Activated CD8-positive, alpha-beta T cell treated with anti-CD3 and anti-CD28 coated beads for 36 hours (primary cell): ENCODE measurements around the gene ELOVL6. TPM values are rescaled to one million over a fixed set of nuclear protein-coding genes. Genes with fewer than 3 reads are reported as not detected.

ENCODE experiments used
- ATAC-seq: fragments of 200-7000 bp; cut with Tn5 transposase; one replicate; pipeline ENCODE4 v1.10.0; 2021; ENCODE audit warnings: mild to moderate bottlenecking, moderate library complexity
- CTCF ChIA-PET: fragments of 350-600 bp; sonication (Branson Sonifier 250); formaldehyde crosslinking; loops from one replicate; lab custom pipeline; 2021; ENCODE audit warnings: antibody characterized with exemption; lab: Charles Lee
- POLR2A ChIA-PET: fragments of 350-600 bp; sonication (Branson Sonifier 250); formaldehyde crosslinking; loops from one replicate; lab custom pipeline; 2021; ENCODE audit warnings: antibody characterized with exemption; lab: Charles Lee
- DNase-seq: peaks from one replicate; pipeline ENCODE4 v3.0.0-alpha.2; 2020
- H3K27ac Mint-ChIP-seq: one replicate; pipeline ENCODE4 v1.8.0; 2021; ENCODE audit warnings: mild to moderate bottlenecking, mixed read lengths
- H3K27me3 Mint-ChIP-seq: one replicate; pipeline ENCODE4 v1.8.0; 2021; ENCODE audit warnings: mixed read lengths
- H3K36me3 Mint-ChIP-seq: one replicate; pipeline ENCODE4 v1.8.0; 2021; ENCODE audit warnings: low read depth, mixed read lengths
- H3K4me1 Mint-ChIP-seq: one replicate; pipeline ENCODE4 v1.8.0; 2021; ENCODE audit warnings: low read depth, mixed read lengths
- H3K4me3 Mint-ChIP-seq: one replicate; pipeline ENCODE4 v1.8.0; 2021; ENCODE audit warnings: mild to moderate bottlenecking, moderate library complexity, mixed read lengths
- H3K9me3 Mint-ChIP-seq: one replicate; pipeline ENCODE4 v1.8.0; 2021; ENCODE audit warnings: mixed read lengths
- intact Hi-C: fragments of 100-400 bp; cut with micrococcal nuclease; formaldehyde crosslinking; loops from one replicate; pipeline ENCODE4 v1.10.0; 2022
- total RNA-seq, 2 experiments: library from RNA; stranded (reverse); gene quantifications; one replicate each; pipeline ENCODE4 v1.2.3, GENCODE V29; 2021
- TF ChIP-seq, protein P1 (sequence below): fragments of 200-600 bp; IDR thresholded peaks from one replicate; pipeline ENCODE4 v1.8.0; 2022; ENCODE audit warnings: antibody characterized with exemption, mild to moderate bottlenecking

Gene ELOVL6
- total RNA-seq, 2 experiments from 2014 or later, result 4.7 to 7.7 TPM

DNA sequence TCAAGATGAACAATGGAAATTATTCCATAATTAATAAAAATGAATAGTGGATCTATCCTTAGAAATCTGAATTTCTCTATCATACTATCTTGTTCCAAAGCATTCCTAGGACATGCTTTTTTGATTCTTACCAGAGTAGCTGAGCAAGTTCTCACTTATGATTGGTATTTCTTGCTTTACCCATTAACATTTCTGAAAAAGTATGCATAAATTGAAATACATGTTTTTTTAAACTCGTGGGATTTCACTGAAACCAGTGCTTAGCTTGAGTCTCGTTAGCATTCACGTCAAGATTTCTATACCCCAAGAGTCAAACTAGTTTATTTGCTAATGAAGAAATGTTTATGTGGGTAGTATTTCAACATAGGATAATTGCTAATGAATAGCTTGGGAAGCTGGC lies 89.0 kb downstream of the ELOVL6 start:
- Mint-ChIP-seq H3K36me3 (no peaks in the 10 kb centered on the region), H3K27me3 (no peaks in the 10 kb centered on the region), H3K4me3 (no peak overlapping the region), H3K9me3 (no peaks in the 10 kb centered on the region), H3K4me1 (no peaks in the 10 kb centered on the region), H3K27ac (no peak overlapping the region)
- TF ChIP-seq, protein P1, sequence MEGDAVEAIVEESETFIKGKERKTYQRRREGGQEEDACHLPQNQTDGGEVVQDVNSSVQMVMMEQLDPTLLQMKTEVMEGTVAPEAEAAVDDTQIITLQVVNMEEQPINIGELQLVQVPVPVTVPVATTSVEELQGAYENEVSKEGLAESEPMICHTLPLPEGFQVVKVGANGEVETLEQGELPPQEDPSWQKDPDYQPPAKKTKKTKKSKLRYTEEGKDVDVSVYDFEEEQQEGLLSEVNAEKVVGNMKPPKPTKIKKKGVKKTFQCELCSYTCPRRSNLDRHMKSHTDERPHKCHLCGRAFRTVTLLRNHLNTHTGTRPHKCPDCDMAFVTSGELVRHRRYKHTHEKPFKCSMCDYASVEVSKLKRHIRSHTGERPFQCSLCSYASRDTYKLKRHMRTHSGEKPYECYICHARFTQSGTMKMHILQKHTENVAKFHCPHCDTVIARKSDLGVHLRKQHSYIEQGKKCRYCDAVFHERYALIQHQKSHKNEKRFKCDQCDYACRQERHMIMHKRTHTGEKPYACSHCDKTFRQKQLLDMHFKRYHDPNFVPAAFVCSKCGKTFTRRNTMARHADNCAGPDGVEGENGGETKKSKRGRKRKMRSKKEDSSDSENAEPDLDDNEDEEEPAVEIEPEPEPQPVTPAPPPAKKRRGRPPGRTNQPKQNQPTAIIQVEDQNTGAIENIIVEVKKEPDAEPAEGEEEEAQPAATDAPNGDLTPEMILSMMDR, result no peak
- POLR2A ChIA-PET, result no interaction called here
- CTCF ChIA-PET, result no interaction called here
- DNase-seq, result no peak
- ATAC-seq, result no peak
- intact Hi-C loops, result no loop called here

DNA sequence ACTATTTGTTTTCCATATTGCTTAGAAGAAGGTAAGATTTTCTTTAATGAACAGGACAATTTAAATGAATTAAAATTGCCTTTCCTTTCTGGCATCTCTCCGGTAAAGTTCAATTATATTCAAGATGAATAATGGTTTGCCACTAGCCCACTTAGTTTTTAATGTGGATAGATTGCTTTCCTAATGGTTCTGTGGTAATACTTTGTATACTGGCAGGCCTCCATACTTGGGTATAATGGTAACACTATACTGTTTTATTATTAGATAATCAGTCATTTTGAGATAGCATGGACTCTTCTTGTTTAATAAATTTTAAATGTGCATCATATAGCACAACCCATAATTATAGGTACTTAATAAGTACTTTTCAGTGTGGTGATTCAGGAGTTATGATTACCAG lies 89.5 kb downstream of the ELOVL6 start:
- POLR2A ChIA-PET, result no interaction called here
- peaks cover 1% of the 10 kb centered on the region for H3K36me3 Mint-ChIP-seq
- H3K27me3 Mint-ChIP-seq, result no peaks in the 10 kb centered on the region
- no peak overlapping the region for H3K4me3 Mint-ChIP-seq
- TF ChIP-seq, protein P1, result no peak
- H3K27ac Mint-ChIP-seq, result no peak overlapping the region
- intact Hi-C loops, result no loop called here
- DNase-seq (no peak), ATAC-seq (no peak)
- CTCF ChIA-PET, result no interaction called here
- H3K4me1 Mint-ChIP-seq, result no peaks in the 10 kb centered on the region
- no peaks in the 10 kb centered on the region for H3K9me3 Mint-ChIP-seq

DNA sequence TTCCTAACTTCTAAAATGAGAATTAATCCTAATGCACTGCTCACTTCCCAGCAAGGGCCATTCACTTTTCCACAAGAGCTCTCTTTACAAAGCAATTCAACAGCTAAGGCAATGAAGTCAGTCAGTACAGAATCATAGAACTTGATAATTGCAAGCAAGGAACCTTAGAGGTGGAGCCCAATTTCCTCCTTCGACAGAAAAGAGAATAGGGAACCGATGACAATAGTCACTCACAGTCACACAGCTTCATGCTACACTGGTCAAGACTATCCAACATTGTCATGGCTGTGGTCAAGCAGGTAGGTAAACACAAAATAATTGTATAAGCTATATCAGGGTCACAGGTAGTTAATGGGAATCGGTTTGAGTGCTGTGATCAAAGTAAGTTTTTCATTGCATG lies 90.0 kb downstream of the ELOVL6 start:
- no peaks in the 10 kb centered on the region for H3K27me3 Mint-ChIP-seq
- CTCF ChIA-PET, result no interaction called here
- intact Hi-C loops, result no loop called here

DNA sequence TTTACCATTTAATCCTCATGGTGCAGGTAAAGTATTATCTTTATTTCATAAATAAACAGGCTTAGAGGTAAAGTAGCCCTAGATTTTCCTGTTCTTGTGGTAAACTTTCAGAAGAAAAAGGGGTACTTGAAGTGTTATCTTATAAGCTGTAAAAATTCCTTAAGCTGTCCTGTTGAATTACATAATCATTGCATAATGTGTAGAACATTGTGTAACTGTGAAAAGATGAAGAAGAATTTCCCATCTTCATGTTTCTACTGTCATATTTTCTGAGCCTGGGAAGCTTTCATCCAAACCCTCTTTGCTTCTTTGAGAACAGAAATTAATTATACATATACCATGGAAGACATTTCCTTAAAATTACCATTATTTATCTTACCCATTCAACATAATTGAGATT lies 90.5 kb downstream of the ELOVL6 start:
- Mint-ChIP-seq H3K27ac (no peak overlapping the region), H3K9me3 (no peaks in the 10 kb centered on the region), H3K36me3 (peaks cover 1% of the 10 kb centered on the region), H3K4me1 (no peaks in the 10 kb centered on the region), H3K4me3 (no peak overlapping the region), H3K27me3 (no peaks in the 10 kb centered on the region)
- intact Hi-C loops, result no loop called here
- TF ChIP-seq, protein P1, result no peak
- POLR2A ChIA-PET, result no interaction called here
- ATAC-seq (no peak), DNase-seq (no peak)
- CTCF ChIA-PET, result no interaction called here

More for the DNA sequence above, 90.0 kb downstream of the ELOVL6 start:
- H3K27ac Mint-ChIP-seq, result no peak overlapping the region
- POLR2A ChIA-PET, result no interaction called here
- H3K4me3 Mint-ChIP-seq, result no peak overlapping the region
- H3K36me3 Mint-ChIP-seq, result peaks cover 1% of the 10 kb centered on the region
- no peak for ATAC-seq
- H3K9me3 Mint-ChIP-seq, result no peaks in the 10 kb centered on the region
- TF ChIP-seq, protein P1, result no peak
- no peaks in the 10 kb centered on the region for H3K4me1 Mint-ChIP-seq
- DNase-seq, result no peak

DNA sequence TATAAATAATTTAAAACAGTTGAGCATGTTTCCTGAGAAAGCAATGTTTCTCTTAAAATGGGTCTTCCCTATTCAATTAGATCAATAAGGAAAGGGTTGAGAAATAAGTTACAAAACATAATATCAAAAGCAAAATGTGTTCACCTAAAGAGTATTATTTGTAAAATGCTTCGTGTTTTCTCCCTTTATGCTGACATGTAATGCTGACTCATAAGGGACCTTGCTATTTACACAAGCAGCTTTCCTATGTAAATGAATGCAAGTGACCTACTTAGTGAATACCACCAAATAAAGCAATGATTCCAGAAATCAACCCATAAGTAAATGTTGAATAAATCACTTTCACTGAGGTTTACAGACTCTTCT lies 91.5 kb downstream of the ELOVL6 start:
- ChIA-PET CTCF (no interaction called here), POLR2A (no interaction called here)
- Mint-ChIP-seq H3K36me3 (peaks cover 1% of the 10 kb centered on the region), H3K4me1 (no peaks in the 10 kb centered on the region), H3K4me3 (no peak overlapping the region), H3K27ac (no peak overlapping the region), H3K27me3 (no peaks in the 10 kb centered on the region), H3K9me3 (no peaks in the 10 kb centered on the region)
- ATAC-seq (no peak), DNase-seq (no peak)
- intact Hi-C loops, result no loop called here
- TF ChIP-seq, protein P1, result no peak
